H1 (cell line): Measurements from ENCODE around the gene RAB35. TPM values are rescaled to one million over a fixed set of nuclear protein-coding genes. Genes with fewer than 3 reads are reported as not detected.

Experiments
- GABPA ChIP-seq: IDR thresholded peaks from 2 replicates; pipeline ENCODE4 v1.6.1; 2011; ENCODE audit warnings: mild to moderate bottlenecking, low read length, moderate library complexity, borderline replicate concordance; ENCODE audit not compliant: insufficient read depth
- SUZ12 ChIP-seq: fragments of 200-600 bp; sonication (generic); IDR thresholded peaks from 2 replicates; pipeline ENCODE4 v1.6.1; 2012; ENCODE audit warnings: mild to moderate bottlenecking, inconsistent platforms, low read length, moderate library complexity, mixed read lengths
- TEAD4 ChIP-seq: IDR thresholded peaks from 2 replicates; pipeline ENCODE4 v1.6.1; 2012; ENCODE audit warnings: low read depth, low read length, inconsistent platforms, mixed read lengths
- polyA plus RNA-seq, 7 experiments: library from polyadenylated mRNA; depleted of rRNA in 3 of 7; stranded (reverse) in 5 of 7; unstranded in 2 of 7; fragments of >200 nt in 5 of 7; fragments of 200-250 nt in 2 of 7; gene quantifications; 1 replicate in 5 of 7; 2 replicates in 1 of 7; 4 replicates in 1 of 7; pipeline versions ENCODE4 v1.2.1 to v1.2.3, GENCODE V29; 2011 to 2013; ENCODE audit warnings: missing spikeins in 2 of 7, mixed read lengths in 2 of 7
- total RNA-seq: library from RNA; stranded (reverse); fragmentation: NEBNext Ultra II Directional; extraction: Animal tissue kit (Norgen Biotek cat#: 25700); gene quantifications from 2 replicates; pipeline ENCODE4 v1.2.1, GENCODE V29; 2021

RAB35 gene
- total and polyA plus RNA-seq, 2 of the 8 experiments (the other 6 are each of a cell fraction or from before 2014, with no cell fraction given), result 33.4 to 39.0 TPM

DNA sequence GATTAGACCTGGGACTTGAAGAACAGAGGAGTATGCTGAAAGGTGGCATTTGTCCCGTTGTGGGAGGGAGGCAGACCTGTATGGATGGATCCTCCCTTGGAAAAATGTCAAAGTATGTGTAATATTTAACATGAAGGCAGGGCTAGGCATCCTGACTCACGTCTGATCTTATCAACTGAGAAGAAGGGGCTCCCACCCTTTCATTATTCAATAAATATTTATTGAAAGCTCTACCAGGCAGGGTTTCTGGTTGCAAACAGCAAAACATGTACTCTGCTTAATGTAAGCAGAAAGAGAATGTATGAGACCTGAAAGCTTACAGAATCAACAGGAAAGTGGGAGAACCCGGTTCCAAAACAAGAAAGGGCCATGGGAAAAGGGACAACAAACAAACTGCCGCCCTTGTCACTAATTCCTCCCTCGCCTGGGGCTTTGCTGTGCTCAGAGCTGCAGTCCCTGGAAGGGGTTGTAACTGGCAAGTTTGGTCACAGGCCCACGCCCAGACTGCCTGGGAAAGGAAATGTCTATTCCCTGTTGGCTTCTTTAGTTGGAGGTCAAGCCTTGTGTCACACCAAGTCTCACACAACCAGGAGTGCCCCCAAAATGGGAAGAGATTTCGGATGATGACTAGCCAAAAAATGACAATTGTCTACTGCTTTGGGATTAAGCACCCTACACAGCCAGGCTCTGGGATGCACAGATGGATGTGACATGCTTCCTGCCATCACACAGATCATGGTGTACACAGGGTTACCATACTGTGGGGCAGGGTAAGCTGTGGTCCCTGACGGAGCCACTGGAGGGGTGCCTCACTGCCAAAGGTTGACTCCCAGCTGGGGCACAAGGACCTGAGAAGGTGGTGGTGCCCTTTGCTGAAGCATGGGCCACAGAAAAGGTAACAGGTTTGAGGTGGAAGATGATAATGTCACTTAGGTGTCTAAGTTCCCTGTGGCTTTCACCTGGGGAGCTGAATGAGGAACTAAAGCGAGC, 36.8 kb downstream of the RAB35 start (continued):
- TF ChIP-seq GABPA, result no peak
- TF ChIP-seq SUZ12, result no peak
- TF ChIP-seq TEAD4, result no peak
- TF ChIP-seq, all 59 proteins: peak for 0
